ENCODE measurements around the gene NAA11.
"Not testable (repeated sequence)": the region's sequence is repeated elsewhere in the genome, so short reads cannot be mapped to it uniquely, and the experiment has no call there.

Gene NAA11

DNA sequence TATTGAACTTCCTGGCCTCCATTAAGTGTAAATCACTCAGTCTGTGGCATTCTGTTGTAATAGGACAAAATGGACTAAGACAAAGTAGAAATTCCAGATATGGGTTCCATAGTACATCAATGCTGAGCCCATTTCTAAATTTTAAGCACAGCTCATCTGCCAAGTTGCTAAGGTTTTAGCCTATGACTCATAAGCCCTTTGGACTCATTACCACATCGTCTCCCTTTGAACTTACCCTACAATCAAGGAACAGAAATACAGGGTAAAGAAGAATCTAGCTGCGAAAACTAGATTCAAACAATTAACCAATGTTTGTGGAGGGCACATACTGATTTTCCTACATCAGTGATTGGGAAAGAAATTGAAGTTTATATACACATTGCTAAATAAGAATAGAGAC, 31.8 kb downstream of the NAA11 start:
- Histone ChIP-seq H3K27me3 (no peaks in the 10 kb centered on the region), H3K4me2 (no peak overlapping the region), H4K20me1 (no peaks in the 10 kb centered on the region), H3K27ac (no peak overlapping the region), H3K9ac (no peak overlapping the region), H3K36me3 (no peaks in the 10 kb centered on the region), H3K4me3 (no peak overlapping the region), H3K9me3 (no peaks in the 10 kb centered on the region), H3K4me1 (no peaks in the 10 kb centered on the region)
- no peak for TF ChIP-seq Cebpa-rat (IDR thresholded peaks at IDR 0.05)

DNA sequence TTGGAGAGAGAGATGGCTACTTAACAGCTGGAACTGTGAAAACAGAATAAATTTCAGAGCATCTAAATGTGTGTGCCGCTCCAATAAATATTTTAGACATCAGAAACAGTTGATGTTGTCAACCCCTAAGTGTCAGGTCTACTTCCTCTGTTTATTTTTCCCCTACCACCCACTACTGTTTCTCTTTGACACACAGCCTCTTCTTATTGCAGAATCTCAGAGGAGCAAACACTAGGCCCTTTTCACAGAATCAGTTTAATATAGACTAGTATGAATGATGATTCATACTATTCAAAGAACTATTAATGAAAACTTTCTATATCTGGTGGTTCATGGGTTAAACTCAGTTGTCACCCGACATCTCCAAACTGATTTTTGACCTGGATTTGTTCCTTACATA, 33.9 kb downstream of the NAA11 start:
- H3K9ac ChIP-seq: no peak overlapping the region
- H3K4me2 ChIP-seq: no peak overlapping the region
- H3K36me3 ChIP-seq: no peaks in the 10 kb centered on the region
- H3K4me1 ChIP-seq: no peaks in the 10 kb centered on the region
- TF ChIP-seq Cebpa-rat (IDR thresholded peaks at IDR 0.05): no peak
- H4K20me1 ChIP-seq: no peaks in the 10 kb centered on the region
- no peaks in the 10 kb centered on the region for H3K27me3 ChIP-seq
- H3K27ac ChIP-seq: no peak overlapping the region
- H3K4me3 ChIP-seq: no peak overlapping the region
- H3K9me3 ChIP-seq: no peaks in the 10 kb centered on the region

DNA sequence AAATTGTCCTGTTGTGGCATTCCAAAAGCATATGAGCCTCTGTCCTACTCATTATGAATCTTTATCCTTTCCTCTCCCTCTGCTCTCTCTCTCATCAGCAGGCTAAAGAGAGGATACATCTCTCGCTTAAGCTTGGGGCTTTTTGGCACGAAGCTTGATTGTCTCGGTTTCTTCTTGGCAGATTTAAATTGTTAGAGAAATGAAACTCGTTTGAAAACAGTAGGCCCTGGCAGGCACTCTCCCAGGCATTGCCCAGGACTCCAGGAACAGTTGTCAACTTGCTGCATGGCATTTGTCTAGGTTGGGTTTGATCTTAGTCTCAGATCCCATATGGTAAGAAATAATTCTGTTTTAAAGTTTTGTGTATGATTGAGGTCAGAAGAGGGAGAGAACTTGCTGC, 35.5 kb downstream of the NAA11 start:
- Histone ChIP-seq H3K4me3 (no peak overlapping the region), H3K9ac (no peak overlapping the region)

DNA sequence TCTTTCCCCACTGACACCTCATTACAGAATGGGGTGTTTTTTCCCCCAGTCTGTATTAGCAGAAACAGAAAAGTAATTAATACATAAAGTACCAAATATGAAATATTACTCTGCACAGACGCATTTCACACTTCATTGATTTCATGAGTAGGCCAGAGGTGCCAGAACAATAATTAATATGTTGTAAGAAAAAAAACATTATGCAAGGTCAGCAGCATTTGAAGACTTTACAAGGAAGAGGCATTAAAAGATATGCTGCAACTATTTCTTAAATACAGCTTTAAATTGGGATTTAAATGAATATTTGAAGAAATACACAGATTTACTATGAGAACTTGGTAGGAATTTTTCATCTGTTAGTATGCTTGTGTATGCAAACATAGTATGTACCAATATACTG, 37.7 kb downstream of the NAA11 start:
- no peaks in the 10 kb centered on the region for H3K4me1 ChIP-seq
- no peaks in the 10 kb centered on the region for H3K36me3 ChIP-seq
- no peaks in the 10 kb centered on the region for H3K9me3 ChIP-seq
- H3K4me3 ChIP-seq: no peak overlapping the region
- H3K9ac ChIP-seq: no peak overlapping the region
- H3K27me3 ChIP-seq: no peaks in the 10 kb centered on the region
- no peak overlapping the region for H3K4me2 ChIP-seq
- no peaks in the 10 kb centered on the region for H4K20me1 ChIP-seq
- no peak overlapping the region for H3K27ac ChIP-seq
- no peak for TF ChIP-seq Cebpa-rat (IDR thresholded peaks at IDR 0.05)

More for the DNA sequence above, 35.5 kb downstream of the NAA11 start:
- H3K4me2 ChIP-seq: no peak overlapping the region
- no peak for TF ChIP-seq Cebpa-rat (IDR thresholded peaks at IDR 0.05)
- H4K20me1 ChIP-seq: no peaks in the 10 kb centered on the region
- no peaks in the 10 kb centered on the region for H3K4me1 ChIP-seq
- H3K9me3 ChIP-seq: no peaks in the 10 kb centered on the region
- no peaks in the 10 kb centered on the region for H3K27me3 ChIP-seq
- no peak overlapping the region for H3K27ac ChIP-seq
- no peaks in the 10 kb centered on the region for H3K36me3 ChIP-seq

DNA sequence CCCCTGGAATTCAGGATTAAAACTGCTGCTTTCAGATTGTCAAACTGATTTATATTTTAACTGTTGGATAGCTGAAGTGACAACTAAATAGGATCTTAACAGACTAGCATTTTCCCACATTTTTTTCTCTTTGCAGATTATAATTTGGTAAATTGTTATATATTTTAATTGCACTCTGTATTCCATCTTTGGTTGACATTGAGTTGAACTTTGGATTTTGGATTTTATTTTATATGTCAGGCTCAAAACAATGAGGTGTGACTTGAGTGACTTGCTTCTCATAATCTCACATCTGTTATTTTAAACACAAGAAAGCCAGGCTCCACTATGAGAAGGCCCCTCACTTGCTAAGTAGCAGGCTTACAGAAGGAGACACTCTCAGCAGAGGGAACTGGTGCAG, 38.1 kb downstream of the NAA11 start:
- no peaks in the 10 kb centered on the region for H4K20me1 ChIP-seq
- no peak for TF ChIP-seq Cebpa-rat (IDR thresholded peaks at IDR 0.05)
- H3K4me2 ChIP-seq: no peak overlapping the region
- no peak overlapping the region for H3K9ac ChIP-seq
- no peaks in the 10 kb centered on the region for H3K9me3 ChIP-seq
- no peak overlapping the region for H3K27ac ChIP-seq
- H3K27me3 ChIP-seq: no peaks in the 10 kb centered on the region
- H3K4me3 ChIP-seq: no peak overlapping the region
- H3K36me3 ChIP-seq: no peaks in the 10 kb centered on the region
- H3K4me1 ChIP-seq: no peaks in the 10 kb centered on the region

DNA sequence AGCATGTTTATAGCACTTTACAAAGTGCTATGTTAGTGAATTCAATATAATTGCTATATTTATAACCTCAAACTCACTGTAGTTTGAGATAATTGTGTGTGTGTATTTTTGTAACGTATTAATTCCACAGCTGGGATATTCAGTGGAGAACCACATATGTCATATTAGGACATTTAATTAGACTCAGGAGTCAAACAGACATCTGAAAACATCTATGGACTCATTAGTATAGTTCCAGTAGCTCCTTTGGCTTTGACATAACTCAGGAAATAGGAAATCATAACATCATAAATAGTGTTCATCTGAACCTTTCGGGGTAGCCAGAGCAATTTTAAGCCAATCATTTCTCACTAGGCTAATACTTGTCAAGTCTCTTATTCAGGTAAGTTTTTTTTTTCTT, 38.8 kb downstream of the NAA11 start:
- Histone ChIP-seq H3K4me2 (no peak overlapping the region), H3K4me1 (no peaks in the 10 kb centered on the region), H3K4me3 (no peak overlapping the region), H3K9ac (no peak overlapping the region), H3K27ac (no peak overlapping the region), H4K20me1 (no peaks in the 10 kb centered on the region), H3K27me3 (no peaks in the 10 kb centered on the region), H3K9me3 (no peaks in the 10 kb centered on the region), H3K36me3 (no peaks in the 10 kb centered on the region)
- TF ChIP-seq Cebpa-rat (IDR thresholded peaks at IDR 0.05): no peak

DNA sequence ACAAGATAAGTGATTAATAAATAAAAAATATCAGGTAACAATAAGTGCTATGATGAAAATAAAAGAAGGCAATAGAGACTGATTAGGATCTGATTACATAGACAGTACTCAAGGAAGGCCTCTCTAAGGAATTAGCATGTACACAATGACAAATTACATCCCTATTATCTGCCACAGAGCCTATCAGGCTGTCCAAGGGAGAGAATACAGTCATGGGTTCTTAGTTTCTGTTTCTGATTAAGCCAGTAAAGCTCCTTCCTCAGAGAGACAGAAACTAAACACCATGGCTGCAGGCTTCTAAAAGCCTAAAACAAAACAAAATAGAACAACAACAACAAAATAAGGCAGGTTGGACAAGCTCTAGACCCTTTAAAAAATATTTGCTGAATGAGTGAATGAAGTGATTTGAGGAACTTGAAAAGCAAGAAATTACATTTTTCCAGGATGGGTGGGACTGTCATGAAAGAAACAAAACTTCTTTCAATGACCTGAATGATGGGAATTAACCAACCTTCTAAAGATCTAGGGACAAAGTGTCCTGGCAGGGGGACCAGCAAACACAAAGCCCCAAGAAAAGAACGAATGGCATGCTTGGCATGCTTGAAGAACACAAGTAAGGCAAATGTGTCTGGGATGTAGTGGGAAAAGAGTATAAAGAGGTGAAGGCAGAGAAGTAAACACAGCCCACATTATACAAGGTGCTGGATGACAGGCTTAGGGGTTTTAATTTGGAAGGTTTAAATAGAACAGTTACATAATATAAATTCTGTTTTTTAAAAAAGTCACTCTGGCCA, 44.1 kb downstream of the NAA11 start:
- Histone ChIP-seq H3K4me3 (no peak overlapping the region), H3K4me1 (no peaks in the 10 kb centered on the region), H3K27ac (no peak overlapping the region), H3K27me3 (no peaks in the 10 kb centered on the region), H3K9ac (no peak overlapping the region), H3K4me2 (no peak overlapping the region), H3K9me3 (no peaks in the 10 kb centered on the region), H3K36me3 (no peaks in the 10 kb centered on the region), H4K20me1 (no peaks in the 10 kb centered on the region)
- TF ChIP-seq Cebpa-rat (IDR thresholded peaks at IDR 0.05): no peak

DNA sequence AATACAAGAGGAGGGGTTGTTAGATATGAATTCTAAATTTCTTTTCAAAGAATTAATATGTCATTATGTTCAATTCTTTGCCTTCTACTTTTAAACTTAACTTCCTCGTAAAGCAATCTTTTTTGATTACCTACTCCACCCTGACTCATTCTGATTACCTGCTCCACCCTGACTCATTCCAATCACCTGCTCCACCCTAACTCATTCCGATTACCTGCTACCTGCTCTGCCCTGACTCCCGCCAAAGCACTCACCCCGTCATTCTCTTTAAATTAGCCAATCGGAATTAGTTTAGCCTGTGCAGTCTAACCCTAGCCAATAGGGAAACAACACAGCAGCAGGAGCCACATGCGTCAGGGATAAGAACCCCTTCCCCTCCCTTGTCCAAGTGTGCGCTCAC, 48.4 kb downstream of the NAA11 start:
- not testable (repeated sequence) for H3K9ac ChIP-seq, H3K36me3 ChIP-seq, H3K4me1 ChIP-seq, H4K20me1 ChIP-seq, H3K27ac ChIP-seq, H3K4me3 ChIP-seq, H3K9me3 ChIP-seq, H3K4me2 ChIP-seq, H3K27me3 ChIP-seq

DNA sequence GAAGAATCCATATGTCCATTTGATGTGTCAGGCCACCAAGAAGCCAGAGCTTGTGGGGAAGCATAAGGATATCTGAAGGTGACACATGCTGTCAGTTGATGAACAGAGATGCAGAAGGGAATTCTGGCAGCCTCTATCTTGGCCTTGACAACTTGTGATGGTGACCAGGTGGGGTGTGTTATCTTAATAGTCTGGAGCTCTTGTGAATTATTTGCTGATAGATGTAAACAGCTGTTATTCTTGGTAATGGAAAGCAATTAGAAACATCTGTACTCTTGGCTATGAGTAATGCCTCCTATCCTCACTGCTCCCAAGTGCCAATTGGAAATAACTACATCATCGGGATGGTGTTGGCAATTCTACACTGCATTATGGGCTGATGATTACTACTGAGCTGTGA, 51.9 kb downstream of the NAA11 start:
- H3K36me3 ChIP-seq: no peaks in the 10 kb centered on the region
- H4K20me1 ChIP-seq: no peaks in the 10 kb centered on the region
- H3K9me3 ChIP-seq: no peaks in the 10 kb centered on the region
- H3K27ac ChIP-seq: no peak overlapping the region
- H3K4me3 ChIP-seq: no peak overlapping the region
- H3K4me2 ChIP-seq: no peak overlapping the region
- no peak for TF ChIP-seq Cebpa-rat (IDR thresholded peaks at IDR 0.05)
- H3K9ac ChIP-seq: no peak overlapping the region
- H3K4me1 ChIP-seq: no peaks in the 10 kb centered on the region
- no peaks in the 10 kb centered on the region for H3K27me3 ChIP-seq

DNA sequence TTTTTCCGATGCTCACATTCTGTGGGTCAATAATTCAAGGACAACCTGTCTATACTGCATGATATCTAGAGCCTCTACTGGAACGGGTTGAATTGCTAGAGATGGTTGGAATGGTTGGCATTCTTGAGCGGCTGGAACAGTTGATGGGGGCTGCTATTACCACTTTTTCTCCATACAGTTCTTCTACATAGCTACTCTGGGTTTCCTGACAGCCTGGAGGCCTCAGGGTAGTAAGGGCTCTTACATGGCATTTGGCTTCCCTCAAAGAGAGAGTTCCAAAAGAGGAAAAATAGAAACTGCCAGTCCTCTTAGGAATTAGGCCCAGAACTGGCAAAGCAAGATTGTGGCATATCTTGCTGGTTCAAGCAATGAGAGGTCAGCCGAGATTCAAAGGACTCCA, 53.1 kb downstream of the NAA11 start:
- Histone ChIP-seq H4K20me1 (no peaks in the 10 kb centered on the region), H3K4me1 (no peaks in the 10 kb centered on the region), H3K27me3 (no peaks in the 10 kb centered on the region), H3K9ac (no peak overlapping the region), H3K27ac (no peak overlapping the region), H3K4me3 (no peak overlapping the region), H3K9me3 (no peaks in the 10 kb centered on the region), H3K4me2 (no peak overlapping the region), H3K36me3 (no peaks in the 10 kb centered on the region)
- TF ChIP-seq Cebpa-rat (IDR thresholded peaks at IDR 0.05): no peak

DNA sequence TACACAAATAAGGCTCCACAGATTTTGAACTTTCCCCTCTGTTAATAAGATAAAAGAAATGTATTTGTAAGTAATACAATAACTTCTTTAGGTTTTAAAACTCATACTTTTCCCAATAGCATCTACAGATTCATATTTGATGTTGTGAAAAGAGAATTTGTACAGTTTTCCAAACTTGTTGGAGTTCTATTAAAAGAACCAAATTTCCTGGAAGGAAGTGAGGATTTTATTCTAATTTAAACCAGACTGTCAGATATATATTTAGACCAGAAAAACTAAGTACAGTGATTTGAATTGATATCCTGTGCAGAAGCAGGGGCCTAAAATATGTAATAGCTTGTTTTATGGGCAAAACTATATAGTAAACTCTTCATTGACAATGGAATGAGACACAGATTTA, 53.7 kb downstream of the NAA11 start:
- Histone ChIP-seq H3K27me3 (no peaks in the 10 kb centered on the region), H3K4me3 (no peak overlapping the region), H4K20me1 (no peaks in the 10 kb centered on the region), H3K27ac (no peak overlapping the region), H3K36me3 (no peaks in the 10 kb centered on the region), H3K9ac (no peak overlapping the region), H3K4me2 (no peak overlapping the region), H3K9me3 (no peaks in the 10 kb centered on the region), H3K4me1 (no peaks in the 10 kb centered on the region)
- TF ChIP-seq Cebpa-rat (IDR thresholded peaks at IDR 0.05): no peak
